Measurements from ENCODE around the gene KCNH8.
A peak's percentile ranks its signal among the peaks of the same experiment; 100 is the strongest.
"Not testable (repeated sequence)": the region's sequence is repeated elsewhere in the genome, so short reads cannot be mapped to it uniquely, and the experiment has no call there.

The KCNH8 gene

GRCh38 chr3:19147905-19148767 lies at the start of gene KCNH8:
KCNH8 (plus strand) TSS chr3:19148510; CDS start chr3:19148720, 210 bp downstream.
- DNase-seq (ENCODE audit: low read depth), result no peak

- DNase-seq (ENCODE audit: low read depth), result not testable (repeated sequence)
Measured at GRCh38 chr3:19102654-19103290, 45.5 kb upstream of the KCNH8 start.

GRCh38 chr3:19103510-19103909 lies 44.8 kb upstream of the KCNH8 start:
- no peak for DNase-seq (ENCODE audit: low read depth)

DNA sequence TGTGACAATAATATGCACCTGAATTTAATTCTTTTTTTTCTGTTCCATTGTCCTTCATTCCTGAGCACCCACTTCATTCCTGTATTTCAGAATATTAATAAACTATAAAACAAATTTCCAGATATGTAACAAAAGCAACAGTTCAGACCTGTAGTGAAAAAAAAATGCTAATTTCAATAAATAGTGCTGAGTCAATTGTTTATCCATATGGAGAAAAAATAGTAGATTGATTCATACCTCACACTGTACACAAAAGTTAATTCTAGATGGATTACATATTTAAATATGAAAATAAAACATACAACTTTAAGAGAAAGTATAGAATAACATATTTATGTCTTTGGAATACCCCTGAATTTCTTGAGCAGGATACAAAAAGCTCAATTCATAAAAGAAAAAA lies 43.9 kb upstream of the KCNH8 start:
- DNase-seq (ENCODE audit: low read depth), result no peak

DNA sequence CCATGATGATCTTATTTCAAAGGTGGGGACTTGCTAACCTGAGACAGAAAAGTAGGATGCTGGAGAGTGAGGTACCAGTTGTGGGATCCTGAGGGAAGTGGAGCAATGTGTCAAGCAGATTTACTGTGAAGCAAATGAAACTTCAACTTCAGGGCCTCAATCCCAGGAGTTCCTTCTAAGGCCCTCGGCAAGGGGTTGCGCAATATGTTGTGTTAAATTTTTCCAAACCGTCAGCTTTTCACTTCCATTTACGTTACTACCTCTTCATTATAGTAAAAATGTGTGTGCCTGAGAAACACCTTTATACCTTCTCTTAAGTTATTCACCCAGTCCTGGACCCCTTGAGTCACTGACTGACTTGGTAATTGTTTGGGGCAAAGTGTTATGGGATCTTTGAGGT lies 42.5 kb upstream of the KCNH8 start:
- no peak for DNase-seq (ENCODE audit: low read depth)

DNA sequence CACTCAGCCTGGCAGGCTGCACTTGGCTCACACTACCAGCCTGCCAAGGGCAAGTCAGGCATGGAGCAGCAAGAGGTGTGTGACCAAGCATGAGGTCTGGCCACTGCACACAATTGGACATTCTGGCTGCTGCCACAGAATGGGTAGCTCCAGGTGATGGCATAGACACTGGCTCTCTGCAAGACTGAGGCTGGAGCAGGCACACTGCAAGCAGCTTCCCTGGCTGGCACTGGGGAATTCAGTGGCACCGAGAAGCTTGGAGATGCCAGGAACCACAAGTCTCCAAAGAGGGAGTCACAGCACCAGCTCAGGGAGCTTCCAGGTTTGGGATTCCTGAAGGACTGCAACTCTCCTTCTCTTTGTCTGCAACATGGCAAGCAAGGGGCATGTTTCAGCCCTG lies 42.0 kb upstream of the KCNH8 start:
- no peak for DNase-seq (ENCODE audit: low read depth)

- DNase-seq (ENCODE audit: low read depth), result no peak
Measured at GRCh38 chr3:19107719-19108118, 40.6 kb upstream of the KCNH8 start.

DNA sequence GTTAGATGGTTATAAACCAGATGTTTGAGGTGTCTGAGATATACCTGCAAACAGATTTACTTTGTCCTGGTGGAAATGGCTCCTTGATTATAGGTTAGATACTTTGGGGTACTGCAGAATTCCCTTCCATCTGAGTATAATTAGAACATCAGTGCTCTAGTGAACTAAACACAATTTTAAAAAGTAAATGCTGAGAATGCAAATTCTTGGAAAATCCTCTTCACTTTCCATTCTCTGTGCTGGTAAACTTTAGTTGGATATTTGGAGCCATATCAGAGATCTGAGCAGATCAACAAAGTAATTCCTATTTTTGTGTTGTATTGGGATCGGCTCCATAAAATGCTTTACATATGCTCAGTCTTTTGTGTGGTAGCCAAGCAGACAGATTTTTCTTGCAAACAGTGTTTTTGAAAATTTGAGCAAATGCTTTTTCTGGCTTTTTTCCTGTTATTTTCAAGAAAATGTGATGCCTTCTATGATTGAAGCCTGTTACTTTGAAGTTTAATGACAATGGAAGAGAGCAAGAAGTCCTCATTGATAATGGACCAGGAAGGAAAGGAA lies 37.9 kb upstream of the KCNH8 start:
- DNase-seq (ENCODE audit: low read depth), result no peak

DNA sequence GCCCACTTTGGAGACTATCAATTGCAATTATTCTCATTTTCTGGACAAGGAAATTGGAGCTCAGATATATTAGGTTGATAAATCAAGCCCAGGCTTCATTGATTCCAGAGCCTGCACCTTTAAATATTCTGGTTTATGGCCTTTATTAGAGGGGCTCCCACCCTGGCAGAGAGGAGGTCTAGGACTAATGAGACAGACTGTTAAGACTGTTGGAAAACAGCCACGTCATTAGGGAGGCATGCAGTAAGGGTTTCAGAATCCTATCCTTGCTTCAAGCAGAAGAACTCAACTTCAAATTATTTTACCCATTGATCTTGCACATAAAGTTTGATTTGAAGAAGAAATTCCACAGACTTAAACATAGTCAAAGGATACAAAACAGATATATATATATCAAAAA lies 33.8 kb upstream of the KCNH8 start:
- DNase-seq (ENCODE audit: low read depth), result no peak

GRCh38 chr3:19116239-19116638 lies 32.1 kb upstream of the KCNH8 start:
- DNase-seq (ENCODE audit: low read depth), result no peak

DNA sequence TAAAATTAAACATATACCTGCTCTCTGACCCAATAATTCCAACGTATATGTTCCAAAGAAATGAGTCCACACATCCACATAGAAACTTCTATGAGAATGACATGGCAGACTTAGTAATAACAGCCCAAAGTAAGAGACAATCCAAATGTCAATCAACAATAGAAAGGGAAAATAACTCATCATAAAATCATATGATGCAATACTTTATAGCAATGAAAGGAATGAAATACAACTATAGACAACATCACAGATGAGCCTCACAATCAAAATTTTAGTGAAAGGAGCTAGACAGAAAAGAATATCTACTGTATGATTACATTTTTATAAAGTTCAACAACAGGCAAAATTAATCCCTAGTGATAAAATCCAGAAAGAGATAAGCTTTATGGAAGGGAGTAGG lies 23.6 kb upstream of the KCNH8 start:
- DNase-seq (ENCODE audit: low read depth), result no peak

GRCh38 chr3:19139863-19140262 lies 8.4 kb upstream of the KCNH8 start:
- DNase-seq (ENCODE audit: low read depth), result no peak

GRCh38 chr3:19146685-19147650 lies 1.3 kb upstream of the KCNH8 start:
- peak; percentile 26 for DNase-seq (ENCODE audit: low read depth)

- no peak for DNase-seq (ENCODE audit: low read depth)
Measured at GRCh38 chr3:19148768-19149091, 420 bp downstream of the KCNH8 start.

GRCh38 chr3:19149368-19149767 lies 1.1 kb downstream of the KCNH8 start:
- no peak for DNase-seq (ENCODE audit: low read depth)

GRCh38 chr3:19151171-19151570 lies 2.9 kb downstream of the KCNH8 start:
- DNase-seq (ENCODE audit: low read depth), result no peak

- no peak for DNase-seq (ENCODE audit: low read depth)
Measured at GRCh38 chr3:19154693-19155250, 6.5 kb downstream of the KCNH8 start.

GRCh38 chr3:19155375-19155774 lies 7.1 kb downstream of the KCNH8 start:
- no peak for DNase-seq (ENCODE audit: low read depth)

GRCh38 chr3:19159966-19160635 lies 11.8 kb downstream of the KCNH8 start:
- no peak for DNase-seq (ENCODE audit: low read depth)

- DNase-seq (ENCODE audit: low read depth), result no peak
Measured at GRCh38 chr3:19165654-19166053, 17.3 kb downstream of the KCNH8 start.

GRCh38 chr3:19171794-19172193 lies 23.5 kb downstream of the KCNH8 start:
- DNase-seq (ENCODE audit: low read depth), result no peak
